GM03348 (cell line): ENCODE results near the gene PLK1.

Experiments used
- DNase-seq: peaks from one replicate; pipeline ENCODE4 v3.0.0; 2012; ENCODE audit warnings: low spot score

PLK1 gene

GRCh38 chr16:23679986-23680336 is 1.3 kb downstream of the PLK1 start:
- no peak for DNase-seq

GRCh38 chr16:23682181-23682580 is 3.5 kb downstream of the PLK1 start:
- no peak for DNase-seq

- no peak for DNase-seq
Measured at GRCh38 chr16:23683487-23683886, 4.8 kb downstream of the PLK1 start.

- DNase-seq: no peak
Measured at GRCh38 chr16:23687034-23687808, 8.5 kb downstream of the PLK1 start.

- DNase-seq: no peak
Measured at GRCh38 chr16:23689442-23690187, 10.9 kb downstream of the PLK1 start.

GRCh38 chr16:23690771-23691482 is 12.2 kb downstream of the PLK1 start:
- DNase-seq: no peak

- peak; percentile 24 for DNase-seq
Measured at GRCh38 chr16:23691483-23692189, 12.9 kb downstream of the PLK1 start.

- DNase-seq: no peak
Measured at GRCh38 chr16:23692190-23692837, 13.6 kb downstream of the PLK1 start.

GRCh38 chr16:23694265-23694643 is 15.6 kb downstream of the PLK1 start:
- no peak for DNase-seq

GRCh38 chr16:23694644-23695373 is 16.1 kb downstream of the PLK1 start:
- peak; percentile 51 for DNase-seq

GRCh38 chr16:23695756-23696155 is 17.1 kb downstream of the PLK1 start:
- DNase-seq: no peak

- no peak for DNase-seq
Measured at GRCh38 chr16:23699100-23699499, 20.4 kb downstream of the PLK1 start.

- DNase-seq: no peak
Measured at GRCh38 chr16:23700093-23700492, 21.4 kb downstream of the PLK1 start.

GRCh38 chr16:23700509-23700908 is 21.8 kb downstream of the PLK1 start:
- DNase-seq: no peak

- DNase-seq: no peak
Measured at GRCh38 chr16:23701045-23701444, 22.4 kb downstream of the PLK1 start.

GRCh38 chr16:23702951-23703350 is 24.3 kb downstream of the PLK1 start:
- no peak for DNase-seq

GRCh38 chr16:23704772-23705516 is 26.3 kb downstream of the PLK1 start:
- no peak for DNase-seq

GRCh38 chr16:23705517-23705902 is 26.8 kb downstream of the PLK1 start:
- DNase-seq: no peak

- DNase-seq: no peak
Measured at GRCh38 chr16:23706439-23706838, 27.8 kb downstream of the PLK1 start.

GRCh38 chr16:23709536-23709935 is 30.8 kb downstream of the PLK1 start:
- no peak for DNase-seq
